CD4-positive, alpha-beta T cell treated with Interleukin-6 for 4 hours (primary cell): Measurements from ENCODE around the gene MEPCE.
"Not testable (repeated sequence)": the region's sequence is repeated elsewhere in the genome, so short reads cannot be mapped to it uniquely, and the experiment has no call there.

Experiments used
- DNase-seq: peaks from one replicate; pipeline ENCODE4 v3.0.0-alpha.2; 2020; ENCODE audit warnings: mixed read lengths

Gene MEPCE

DNA sequence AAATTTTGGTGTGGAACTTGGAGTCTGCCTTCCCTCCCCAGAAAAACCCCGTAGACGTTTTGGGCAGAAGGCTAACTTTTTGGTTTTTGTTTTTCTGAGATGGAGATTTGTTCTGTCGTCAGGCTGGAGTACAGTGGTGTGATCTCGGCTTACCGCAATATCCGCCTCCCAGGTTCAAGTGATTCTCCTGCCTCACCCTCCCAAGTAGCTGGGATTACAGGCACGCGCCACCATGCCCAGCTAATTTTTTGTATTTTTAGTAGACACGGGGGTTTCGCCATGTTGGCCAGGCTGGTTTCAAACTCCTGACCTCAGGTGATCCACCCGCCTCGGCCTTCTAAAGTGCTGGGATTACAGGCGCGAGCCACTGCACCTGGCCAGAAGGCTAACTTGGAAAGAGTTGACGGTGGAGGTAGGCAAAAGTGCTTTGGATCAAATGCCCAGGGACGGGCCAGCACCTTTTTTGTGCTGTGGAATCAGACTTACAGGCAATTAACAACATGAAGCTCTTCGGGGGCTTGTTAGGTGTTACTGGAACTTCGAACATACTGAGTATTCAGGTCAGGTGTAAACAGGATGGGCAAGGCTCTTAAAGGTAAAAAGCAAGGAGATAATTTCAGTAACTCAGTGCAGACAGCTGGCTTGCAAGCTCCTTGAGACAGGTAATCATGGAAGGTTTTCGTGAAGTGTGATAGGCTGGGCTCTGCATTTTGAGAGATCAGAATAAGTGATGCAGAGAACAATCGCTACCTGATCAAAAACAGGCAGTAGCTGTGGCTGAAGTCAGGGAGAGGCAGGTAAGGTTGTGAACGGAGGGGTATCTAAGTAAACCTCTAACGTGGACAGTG lies 4.9 kb downstream of the MEPCE start:
- no peak for DNase-seq

DNA sequence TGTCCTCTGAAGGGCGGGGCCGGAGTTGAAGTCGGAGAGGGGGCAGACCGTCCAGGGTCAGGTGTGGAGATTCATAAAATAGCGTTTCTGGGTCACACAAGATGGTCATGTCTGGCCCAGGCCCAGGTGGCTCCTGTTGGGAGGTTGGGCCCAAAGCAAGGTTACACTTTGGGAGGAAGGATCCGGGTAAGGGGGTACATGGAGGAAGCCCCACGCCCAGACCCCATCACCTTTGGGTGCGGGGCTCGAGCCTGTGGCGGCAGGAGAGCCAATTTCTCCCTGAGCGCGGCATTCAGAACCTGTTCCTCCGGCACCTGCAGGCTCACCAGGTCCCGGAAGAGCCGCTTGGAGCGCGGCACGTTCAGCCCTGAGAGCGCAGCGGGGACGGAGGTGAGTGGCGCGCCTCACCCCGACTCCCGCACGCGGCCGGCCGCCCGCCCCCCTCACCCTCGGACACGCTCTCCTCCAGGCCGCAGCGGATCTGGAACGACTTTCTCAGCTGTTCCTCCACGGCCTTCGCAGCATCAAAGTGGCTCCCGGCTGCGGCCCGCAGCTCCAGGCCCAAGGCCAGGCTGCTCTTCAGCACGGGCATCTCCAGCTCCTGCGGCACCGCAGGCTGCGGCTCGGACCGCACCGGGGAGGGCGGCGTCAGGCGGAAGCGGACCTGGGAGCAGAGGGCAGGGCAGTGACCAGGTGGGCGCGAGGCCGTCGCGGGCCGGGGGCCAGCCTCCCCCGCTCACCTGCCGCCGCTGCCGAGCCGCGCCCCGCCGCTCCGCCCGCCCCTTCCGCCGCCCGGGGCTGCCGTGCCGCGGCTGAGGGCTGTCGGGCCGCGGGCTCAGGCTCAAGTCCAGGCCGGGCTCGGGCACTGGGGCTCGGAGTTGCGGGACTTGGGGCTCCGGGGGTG lies 6.0 kb downstream of the MEPCE start:
- peak; percentile 70 for DNase-seq

GRCh38 chr7:100437150-100438100 lies 7.8 kb downstream of the MEPCE start:
- no peak for DNase-seq

DNA sequence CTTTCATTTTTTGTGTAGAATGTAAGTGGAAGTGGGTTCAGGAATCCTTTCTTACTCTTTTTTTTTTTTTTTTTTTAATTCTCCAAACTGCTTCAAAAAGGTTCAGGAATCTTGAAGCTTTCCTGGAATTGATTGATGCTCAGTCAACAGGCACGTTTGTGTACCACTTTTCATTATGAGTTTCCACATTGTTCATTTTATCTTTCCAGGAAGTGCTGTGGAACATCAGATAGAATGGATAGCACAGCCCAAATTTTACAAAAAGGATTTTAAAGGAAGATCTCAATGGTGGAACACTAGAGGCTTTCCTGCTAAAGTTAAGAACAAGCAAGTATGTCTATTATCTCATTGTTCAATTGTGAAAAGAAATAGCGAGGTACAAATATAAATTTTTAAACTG lies 8.5 kb downstream of the MEPCE start:
- no peak for DNase-seq

GRCh38 chr7:100438731-100439130 lies 9.1 kb downstream of the MEPCE start:
- DNase-seq: not testable (repeated sequence)

- DNase-seq: not testable (repeated sequence)
Measured at GRCh38 chr7:100439244-100439643, 9.6 kb downstream of the MEPCE start.

- no peak for DNase-seq
Measured at GRCh38 chr7:100441641-100442535, 12.3 kb downstream of the MEPCE start.

DNA sequence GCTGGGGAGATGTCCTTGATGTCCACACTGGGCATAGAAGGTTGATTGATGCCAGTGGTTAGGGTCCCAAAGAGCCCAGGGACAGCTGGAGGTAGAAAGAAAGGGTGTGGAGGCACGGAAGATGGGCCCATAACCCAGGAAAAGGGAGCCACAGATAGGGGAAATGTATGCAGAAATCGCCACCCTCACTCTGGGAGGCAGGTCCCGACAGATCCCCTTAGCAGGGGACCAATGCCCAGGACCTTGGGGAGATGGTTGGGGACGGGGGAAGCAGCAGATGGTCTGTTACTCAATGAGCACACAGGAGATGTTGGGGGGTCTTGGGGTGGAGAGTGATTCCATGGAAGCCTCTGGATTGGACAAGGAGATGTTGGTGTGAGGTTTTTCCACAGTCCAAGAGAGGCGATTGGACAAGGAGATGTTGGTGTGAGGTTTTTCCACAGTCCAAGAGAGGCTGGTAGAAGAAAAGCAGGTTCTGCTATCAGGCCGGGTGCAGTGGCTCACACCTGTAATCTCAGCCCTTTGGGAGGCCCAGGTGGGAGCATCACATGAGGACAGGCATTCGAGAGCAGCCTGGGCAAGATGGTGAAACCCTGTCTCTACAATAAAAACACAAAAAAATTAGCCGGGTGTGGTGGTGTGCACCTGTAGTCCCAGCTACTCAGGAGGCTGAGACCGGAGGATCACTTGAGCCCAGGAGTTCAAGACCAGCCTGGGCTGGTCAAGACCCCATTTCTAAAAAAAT lies 13.6 kb downstream of the MEPCE start:
- no peak for DNase-seq

DNA sequence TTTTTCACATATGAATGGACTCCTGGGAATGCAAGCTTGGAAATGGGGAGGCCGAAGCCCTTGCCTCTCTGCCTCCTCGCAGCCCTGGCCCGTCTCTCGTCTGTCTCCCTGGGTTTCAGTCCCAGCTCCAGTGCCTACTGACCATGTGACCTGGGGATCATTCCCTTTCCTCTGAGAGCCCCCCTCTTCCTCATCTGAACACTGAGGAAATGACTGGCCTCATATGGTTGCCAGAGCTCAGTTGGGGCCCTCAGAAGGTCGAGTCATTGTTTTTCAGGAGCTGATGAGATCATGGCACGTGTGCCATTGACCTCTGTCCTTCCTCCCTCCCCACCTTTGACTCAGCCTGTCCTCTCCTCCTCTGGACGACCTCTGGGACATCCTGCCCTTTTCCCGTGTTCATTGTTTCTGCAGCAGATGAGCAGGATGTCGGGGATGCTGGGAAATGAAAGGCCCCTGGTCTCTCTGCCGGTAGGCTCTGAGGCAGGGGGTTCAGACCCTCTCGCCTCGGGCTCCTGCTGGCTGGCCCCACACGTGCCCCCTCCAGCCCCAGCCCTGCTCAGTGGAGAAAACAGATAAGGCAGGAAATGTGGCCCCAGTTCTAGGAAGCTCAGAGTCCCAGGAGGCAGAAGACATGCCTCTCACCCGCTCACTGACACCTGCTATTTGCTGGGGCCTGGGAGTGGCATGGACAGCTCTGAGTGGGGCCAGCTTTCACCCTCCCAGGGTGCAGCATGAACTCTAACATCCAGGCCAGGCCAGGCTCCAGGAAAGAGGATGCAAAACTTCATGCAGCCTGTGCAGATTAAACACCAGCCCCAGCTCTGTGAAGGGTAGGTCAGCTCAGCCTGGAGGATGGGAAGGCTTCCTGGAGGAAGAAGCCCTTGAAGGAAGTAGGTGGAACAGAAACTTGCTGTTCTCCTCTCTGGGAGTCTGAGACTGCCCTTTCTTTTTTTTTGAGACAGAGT lies 15.0 kb downstream of the MEPCE start:
- no peak for DNase-seq

GRCh38 chr7:100446040-100446439 lies 16.4 kb downstream of the MEPCE start:
- no peak for DNase-seq

DNA sequence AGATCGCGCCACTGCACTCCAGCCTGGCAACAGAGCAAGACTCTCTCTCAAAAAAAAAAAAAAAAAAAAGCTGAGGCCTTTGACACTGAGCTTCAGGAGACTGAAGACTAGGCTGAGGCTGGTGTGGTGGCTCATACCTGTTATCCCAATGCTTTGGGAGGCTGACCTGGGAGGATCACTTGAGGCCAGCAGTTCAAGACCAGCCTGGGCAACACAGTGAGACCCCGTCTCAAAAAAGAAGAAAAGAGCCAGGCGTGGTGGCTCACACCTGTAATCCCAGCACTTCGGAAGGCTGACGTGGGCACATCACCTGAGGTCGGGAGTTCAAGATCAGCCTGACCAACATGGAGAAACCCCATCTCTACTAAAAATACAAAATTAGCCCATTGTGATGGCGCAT lies 17.7 kb downstream of the MEPCE start:
- DNase-seq: not testable (repeated sequence)

DNA sequence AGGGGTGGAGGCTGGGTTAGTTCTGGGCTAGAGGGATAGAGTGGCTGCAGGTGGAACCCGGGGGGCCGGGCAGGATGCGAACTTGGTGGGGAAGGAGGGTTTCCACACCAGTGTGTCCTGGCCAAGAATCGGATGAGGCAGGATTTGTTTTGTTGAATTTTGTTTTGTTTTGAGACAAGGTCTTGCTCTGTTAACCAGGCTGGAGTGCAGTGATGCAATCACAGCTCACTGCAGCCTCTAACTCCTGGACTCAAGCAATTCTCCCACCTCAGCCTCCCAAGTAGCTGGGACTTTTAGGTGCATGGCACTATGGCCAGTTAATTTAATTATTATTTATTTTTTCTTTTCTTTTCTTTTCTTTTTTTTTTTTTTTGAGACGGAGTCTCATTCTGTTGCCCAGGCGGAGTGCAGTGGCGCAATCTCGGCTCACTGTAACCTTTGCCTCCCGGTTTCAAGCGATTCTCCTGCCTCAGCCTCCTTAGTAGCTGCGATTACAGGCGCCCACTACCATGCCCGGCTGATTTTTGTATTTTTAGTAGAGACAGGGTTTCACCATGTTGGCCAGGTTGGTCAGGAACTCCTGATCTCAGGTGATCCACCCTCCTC lies 19.7 kb downstream of the MEPCE start:
- no peak for DNase-seq

DNA sequence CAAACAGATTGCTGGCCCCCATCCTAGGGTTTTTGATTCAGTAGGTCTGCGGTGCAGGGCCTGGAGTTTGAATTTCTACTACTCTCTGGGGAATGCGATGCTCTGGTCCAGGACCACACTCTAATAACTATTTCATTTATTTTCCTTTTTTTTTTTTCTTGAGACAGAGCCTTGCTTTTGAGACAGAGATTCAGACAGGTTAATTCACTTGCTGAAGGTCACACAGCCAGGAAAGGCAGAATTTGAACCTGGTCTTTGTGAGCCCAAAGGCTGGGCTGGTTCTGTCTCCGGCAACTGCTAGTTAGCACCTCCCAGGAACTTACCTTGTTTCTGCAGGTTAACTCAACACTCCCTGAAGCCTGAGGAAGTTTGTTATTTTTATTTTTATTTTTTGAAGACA lies 22.9 kb downstream of the MEPCE start:
- DNase-seq: no peak

DNA sequence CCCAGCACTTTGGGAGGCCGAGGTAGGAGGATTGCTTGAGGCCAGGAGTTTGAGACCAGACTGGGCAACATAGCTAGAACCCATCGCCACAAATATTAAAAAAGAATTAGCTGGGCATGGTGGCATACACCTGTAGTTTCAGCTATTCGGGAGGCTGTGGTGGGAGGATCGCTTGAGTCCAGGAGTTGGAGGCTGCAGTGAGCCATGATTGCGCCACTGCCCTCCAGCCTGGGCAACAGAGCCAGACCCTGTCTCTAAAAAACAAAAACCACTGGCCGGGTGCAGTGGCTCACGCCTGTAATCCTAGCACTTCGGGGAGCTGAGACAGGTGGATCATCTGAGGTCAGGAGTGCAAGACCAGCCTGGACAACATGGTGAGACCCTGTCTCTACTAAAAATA lies 24.2 kb downstream of the MEPCE start:
- not testable (repeated sequence) for DNase-seq

DNA sequence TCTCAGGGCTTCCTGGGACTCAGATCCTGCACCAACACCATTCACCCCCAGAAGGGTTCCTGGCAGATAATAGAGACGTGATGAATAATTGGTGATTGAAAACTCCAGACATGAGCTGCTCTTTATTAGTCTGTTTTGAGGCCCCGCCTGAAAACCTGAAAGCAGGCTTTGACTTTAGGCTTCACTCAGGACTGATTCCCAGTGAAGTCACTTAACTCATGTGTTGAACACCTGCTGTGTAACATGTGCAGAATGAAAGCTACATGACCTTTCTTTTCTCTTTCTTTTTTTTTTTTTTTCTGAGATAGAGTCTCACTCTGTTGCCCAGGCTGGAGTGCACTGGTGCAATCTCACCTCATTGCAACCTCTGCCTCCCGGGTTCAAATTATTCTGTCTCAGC lies 25.6 kb downstream of the MEPCE start:
- DNase-seq: no peak

- DNase-seq: no peak
Measured at GRCh38 chr7:100456562-100456961, 26.9 kb downstream of the MEPCE start.

- no peak for DNase-seq
Measured at GRCh38 chr7:100457033-100457432, 27.4 kb downstream of the MEPCE start.

- no peak for DNase-seq
Measured at GRCh38 chr7:100464210-100464660, 34.6 kb downstream of the MEPCE start, which contains the start of gene SPACDR. Gene SPACDR, minus strand, starts transcription at chr7:100464260. Its CDS starts 235 bp downstream, at chr7:100464025.

DNA sequence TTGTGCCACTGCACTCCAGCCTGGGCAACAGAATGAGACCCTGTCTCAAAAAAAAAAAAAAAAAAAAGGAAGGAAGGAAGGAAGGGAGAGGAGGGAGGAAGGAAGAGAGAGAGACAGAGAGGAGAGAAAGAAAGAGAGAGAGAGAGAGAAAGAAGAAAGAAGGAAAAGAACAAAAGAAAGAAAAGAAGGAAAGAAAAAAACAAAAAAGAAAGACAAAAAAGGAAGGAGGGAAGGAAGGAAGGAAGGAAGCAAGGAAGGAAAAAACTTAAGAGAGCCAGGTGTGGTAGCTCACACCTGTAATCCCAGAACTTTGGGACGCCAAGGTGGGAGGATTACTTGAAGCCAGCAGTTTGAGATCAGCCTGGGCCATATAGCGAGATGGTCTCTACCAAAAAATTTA lies 35.2 kb downstream of the MEPCE start:
- DNase-seq: no peak
